ENCODE data around the gene MPZL1. TPM values are rescaled to one million over a fixed set of nuclear protein-coding genes. Genes with fewer than 3 reads are reported as not detected.
"Not testable (repeated sequence)": the region's sequence is repeated elsewhere in the genome, so short reads cannot be mapped to it uniquely, and the experiment has no call there.

The MPZL1 gene
- total RNA-seq, 1 donor from 2014 or later, result 183 TPM

DNA sequence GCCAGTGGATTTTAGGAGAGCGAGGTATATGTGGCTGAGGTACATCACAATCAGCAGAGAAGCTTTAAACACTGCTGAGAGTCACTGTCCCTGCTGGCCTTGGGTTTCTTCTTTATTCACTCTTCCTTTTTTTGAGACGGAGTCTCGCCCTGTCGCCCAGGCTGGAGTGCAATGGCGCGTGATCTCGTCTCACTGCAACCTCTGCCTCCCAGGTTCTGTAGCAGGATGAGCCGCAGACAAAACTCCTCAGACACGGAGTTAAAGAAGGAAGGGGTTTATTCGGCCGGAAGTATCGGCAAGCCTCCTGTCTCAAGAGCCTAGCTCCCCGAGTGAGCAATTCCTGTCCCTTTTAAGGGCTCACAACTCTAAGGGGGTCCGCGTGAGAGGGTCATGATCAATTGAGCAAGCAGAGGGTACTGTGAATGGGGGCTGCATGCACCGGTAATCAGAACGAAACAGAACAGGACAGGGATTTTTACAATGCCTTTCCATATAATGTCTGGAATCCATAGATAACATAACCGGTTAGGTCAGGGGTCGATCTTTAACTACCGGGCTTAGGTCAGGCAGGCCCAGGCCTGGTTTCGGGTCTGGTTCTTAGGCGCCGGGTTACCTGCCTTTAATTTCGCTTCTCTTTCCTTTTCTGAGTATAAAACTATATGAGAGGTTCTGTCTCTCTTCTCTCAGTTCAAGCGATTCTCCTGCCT is 1.9 kb upstream of the MPZL1 start:
- DNase-seq (ENCODE audit: low read depth), result not testable (repeated sequence)

DNA sequence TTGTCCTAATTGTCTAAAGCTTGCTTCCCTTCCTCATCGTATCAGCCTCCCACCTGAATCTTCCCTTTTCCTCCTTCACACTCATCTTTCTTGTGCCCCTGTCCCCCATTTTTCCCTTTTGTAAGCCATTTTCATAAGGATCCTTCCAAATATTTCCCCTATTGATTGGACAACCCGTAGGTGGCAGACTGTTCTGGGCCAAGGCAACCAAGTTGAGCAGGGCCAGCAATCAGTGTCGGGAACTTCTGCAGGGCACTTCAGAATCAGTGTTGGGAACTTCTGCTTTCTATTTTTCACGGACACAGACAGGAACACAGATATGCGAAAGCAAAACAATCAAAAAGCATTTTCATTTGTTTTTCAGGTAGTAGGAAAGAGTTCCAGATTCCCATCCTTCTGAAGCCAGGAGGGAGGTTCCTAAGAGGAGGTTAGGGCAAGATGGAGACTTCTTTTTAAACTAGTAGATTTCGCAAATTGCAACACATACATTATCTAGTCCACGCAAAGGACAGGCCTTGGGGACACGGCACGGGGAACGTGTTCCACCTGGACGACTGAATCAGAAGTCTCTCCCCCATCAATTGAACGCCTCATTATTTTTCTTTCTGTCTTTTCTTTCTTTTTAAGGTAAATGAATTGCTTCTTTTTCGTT is 691 bp upstream of the MPZL1 start:
- DNase-seq (ENCODE audit: low read depth), result peak; percentile 66

- peak; percentile 34 for DNase-seq (ENCODE audit: low read depth)
Observed at GRCh38 chr1:167722152-167722869, 529 bp downstream of the MPZL1 start.

DNA sequence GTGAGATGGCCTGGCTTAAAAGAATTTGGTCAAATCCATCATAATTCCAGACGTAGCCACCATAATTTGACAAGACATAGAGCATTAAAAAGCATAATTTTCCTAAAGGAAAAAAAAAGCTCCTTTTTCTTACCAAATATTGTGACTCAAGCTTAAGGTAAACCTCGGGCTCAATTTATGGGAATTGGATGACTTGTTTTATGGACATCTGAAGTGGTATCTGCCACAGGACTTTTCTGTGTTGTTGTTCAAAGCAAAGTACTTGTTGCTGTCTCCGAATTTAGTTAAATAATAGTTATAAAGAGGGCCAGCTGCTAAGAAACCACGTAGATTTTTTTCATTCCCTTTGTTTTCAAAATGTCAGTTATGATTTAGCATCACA is 1.1 kb downstream of the MPZL1 start:
- no peak for DNase-seq (ENCODE audit: low read depth)

DNA sequence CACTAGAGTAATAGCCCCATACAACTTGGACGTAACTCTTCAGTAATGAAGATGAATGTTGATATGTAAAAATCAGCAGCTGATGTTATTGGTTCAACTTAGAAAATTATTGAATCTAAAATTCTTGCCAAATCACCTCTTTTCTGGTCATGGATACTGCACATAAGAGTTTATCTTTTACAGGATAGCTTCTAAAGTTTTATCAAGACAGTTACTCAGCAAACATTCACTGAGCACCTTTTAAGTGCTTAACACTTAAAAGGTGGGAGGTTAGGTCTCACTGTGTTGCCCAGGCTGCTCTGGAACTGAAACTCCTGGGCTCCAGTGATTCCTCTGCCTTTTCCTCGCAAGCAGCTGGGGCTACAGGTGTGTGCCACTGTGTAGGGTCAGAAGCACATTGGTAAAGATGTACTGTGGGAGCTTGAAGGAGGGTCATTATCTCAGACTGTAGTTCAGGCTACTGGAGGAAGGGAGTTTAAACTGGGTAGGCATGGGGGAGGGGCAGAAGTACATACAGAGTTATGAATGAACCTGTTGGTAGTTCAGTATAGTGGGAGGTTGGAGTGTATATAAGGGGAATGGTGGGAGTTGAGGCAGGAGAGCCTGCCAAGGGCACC is 2.0 kb downstream of the MPZL1 start:
- DNase-seq (ENCODE audit: low read depth), result no peak

GRCh38 chr1:167726008-167726407 is 4.2 kb downstream of the MPZL1 start:
- DNase-seq (ENCODE audit: low read depth), result no peak

DNA sequence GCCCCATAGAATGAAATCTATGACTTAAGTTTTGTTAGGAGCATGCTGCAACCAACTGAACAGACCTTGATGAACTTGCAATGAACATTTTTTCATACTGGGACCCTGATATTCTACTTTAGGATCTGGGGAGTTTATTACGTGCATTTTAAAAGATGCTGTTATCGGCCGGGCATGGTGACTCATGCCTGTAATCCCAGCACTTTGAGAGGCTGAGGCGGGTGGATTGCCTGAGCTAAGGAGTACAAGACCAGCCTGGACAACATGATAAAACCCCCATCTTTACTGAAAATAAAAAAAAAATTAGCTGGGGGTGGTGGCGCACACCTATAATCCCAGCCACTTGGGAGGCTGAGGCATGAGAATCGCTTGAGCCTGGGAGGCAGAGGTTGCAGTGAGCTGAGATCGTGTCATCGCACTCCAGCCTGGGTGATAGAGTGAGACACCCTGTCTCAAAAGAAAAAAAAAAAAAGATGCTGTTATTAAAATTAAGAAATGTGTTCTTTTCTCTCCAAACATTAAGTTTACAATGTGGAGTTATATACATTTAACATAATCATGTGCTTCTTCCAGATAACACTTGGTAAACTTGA is 7.1 kb downstream of the MPZL1 start:
- no peak for DNase-seq (ENCODE audit: low read depth)

- no peak for DNase-seq (ENCODE audit: low read depth)
Observed at GRCh38 chr1:167734227-167734626, 12.4 kb downstream of the MPZL1 start.

GRCh38 chr1:167734841-167735240 is 13.1 kb downstream of the MPZL1 start:
- no peak for DNase-seq (ENCODE audit: low read depth)

DNA sequence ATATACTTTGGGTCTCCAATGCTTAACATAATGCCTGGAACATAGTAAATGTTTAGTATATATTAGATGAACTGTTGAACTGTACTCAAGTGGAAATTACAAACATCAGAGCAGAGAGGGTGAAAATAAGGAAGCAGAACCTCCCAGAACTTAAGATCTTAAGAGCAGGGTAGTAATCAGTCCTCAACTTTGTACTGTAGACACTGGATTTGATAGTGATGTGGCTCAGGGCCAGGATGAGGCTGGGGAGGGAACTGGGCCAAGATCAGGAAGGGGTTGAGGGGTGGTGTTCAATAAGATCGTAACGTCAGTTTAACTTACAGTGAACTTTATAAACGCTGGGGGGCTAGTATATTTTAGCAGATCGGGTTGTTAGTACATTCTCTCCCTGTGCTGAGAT is 15.4 kb downstream of the MPZL1 start:
- no peak for DNase-seq (ENCODE audit: low read depth)

- no peak for DNase-seq (ENCODE audit: low read depth)
Observed at GRCh38 chr1:167738158-167738557, 16.4 kb downstream of the MPZL1 start.

DNA sequence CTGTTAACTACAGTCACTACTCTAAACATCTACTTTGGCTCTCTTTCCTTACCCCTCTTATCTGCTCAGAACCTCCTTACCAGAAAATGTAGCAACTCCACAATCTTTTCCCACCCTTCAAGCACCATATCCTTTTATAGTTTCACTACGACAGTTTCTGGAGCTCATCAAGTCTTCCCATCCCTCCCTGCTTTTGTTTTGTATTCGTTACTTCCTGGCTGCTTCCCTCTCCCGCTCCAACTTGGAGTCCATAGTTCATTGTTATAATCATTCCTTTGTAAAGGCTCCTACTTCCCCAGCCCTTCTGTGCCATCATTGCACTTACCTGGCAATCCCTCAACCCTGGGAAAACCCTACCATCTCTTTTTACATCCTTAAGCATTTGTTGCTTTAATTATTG is 18.0 kb downstream of the MPZL1 start:
- no peak for DNase-seq (ENCODE audit: low read depth)

DNA sequence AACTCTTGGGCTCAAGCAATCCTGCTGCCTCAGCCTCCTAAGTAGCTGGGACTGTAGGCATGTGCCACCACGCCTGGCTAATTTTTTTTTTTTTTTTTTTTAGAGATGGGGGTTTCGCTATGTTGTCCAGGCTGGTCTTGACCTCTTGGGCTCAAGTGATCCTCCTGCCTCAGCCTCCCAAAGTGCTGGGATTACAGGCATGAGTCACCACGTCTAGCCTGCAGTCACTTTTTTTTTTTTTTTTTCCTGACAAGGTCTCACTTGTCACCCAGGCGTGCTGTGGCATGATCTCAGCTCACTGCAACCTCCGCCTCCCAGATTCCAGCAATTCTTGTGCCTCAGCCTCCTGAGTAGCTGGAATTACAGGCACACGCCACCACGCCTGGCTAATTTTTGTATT is 19.3 kb downstream of the MPZL1 start:
- not testable (repeated sequence) for DNase-seq (ENCODE audit: low read depth)

DNA sequence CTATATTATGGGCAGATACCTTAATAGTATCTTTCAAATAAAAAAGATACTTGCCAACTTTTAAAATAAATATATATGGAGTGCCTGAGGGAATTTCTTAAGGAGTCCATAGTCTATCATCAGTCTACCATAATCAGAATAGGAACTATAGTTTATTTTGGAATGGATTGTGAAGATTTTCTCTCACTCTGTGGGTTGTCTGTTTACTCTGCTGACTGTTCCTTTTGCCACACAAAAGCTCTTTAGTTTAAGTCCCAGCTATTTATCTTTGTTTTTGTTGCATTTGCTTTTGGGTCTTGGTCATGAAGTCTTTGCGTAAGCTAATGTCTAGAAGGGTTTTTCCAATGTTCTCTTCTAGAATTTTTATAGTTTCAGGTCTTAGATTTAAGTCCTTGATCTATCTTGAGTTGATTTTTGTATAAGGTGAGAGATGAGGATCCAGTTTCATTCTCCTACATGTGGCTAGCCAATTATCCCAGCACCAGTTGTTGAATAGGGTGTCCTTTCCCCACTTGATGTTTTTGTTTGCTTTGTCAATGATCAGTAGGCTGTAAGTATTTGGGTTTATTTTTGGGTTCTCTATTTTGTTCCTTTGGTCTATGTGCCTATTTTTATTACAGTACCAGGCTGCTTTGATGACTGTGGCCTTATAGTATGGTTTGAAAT is 20.7 kb downstream of the MPZL1 start:
- DNase-seq (ENCODE audit: low read depth), result not testable (repeated sequence)

- DNase-seq (ENCODE audit: low read depth), result no peak
Observed at GRCh38 chr1:167744901-167745300, 23.1 kb downstream of the MPZL1 start.

DNA sequence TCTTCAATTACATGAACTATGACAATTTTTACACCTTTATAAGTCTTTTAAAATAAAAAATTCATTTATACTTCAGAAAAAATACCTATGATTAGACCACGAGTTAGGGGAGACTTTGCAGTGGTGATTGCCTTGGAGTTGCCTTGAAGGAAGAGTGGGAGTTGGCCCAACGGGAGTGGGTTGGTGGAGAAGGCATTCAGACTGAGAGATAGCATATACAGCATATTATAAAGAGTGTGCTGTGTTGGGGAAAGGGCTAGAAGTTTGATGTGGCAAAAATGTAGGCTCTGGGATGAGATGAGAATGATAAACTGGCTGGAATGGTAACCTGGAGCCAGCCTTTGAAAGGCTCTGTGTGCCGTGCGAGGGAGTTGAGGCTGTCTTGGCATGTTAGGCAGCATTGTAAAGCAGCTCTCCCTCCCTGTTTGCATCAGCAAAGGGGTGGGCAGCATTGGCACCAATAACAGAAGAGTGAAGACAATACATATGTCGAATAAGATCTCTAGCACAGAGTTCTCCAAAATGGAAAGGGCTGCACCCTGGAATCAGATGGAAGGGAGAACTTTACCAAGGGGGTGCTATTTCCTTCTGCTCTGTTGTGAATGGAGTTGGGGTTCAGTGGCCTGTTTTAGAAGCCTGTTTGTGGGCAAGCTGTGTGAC is 24.4 kb downstream of the MPZL1 start:
- DNase-seq (ENCODE audit: low read depth), result no peak

DNA sequence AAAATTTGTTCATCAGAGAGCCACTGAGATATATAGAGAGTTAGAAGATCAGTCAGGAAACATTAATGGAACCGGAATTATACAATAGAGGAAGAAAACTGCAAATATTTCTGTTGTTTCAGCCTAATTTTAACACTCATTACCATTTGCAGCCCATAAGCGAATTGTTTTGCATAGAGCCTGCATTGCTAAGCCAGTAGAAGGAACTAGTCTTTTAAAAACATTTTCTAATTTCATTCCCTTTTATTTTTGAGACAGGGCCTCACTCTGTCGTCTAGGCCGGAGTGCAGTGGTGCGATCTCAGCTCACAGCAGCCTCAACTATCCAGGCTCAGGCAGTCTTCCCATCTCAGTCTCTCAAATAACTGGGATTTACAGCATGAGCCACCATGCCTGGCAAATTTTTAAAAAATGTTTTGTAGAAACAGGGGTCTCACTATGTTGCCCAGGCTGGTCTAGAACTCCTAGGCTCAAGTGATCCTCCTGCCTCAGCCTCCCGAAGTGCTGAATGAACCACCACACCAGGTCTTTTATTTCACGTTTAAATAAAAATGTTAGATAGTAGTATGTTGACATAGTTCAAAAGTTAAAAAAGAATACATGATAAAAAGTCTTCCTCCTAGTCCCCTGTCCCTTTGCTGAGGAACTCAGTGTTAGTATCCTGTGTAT is 25.3 kb downstream of the MPZL1 start:
- DNase-seq (ENCODE audit: low read depth), result no peak

- DNase-seq (ENCODE audit: low read depth), result no peak
Observed at GRCh38 chr1:167747988-167748387, 26.2 kb downstream of the MPZL1 start.

- no peak for DNase-seq (ENCODE audit: low read depth)
Observed at GRCh38 chr1:167748906-167749305, 27.1 kb downstream of the MPZL1 start.

DNA sequence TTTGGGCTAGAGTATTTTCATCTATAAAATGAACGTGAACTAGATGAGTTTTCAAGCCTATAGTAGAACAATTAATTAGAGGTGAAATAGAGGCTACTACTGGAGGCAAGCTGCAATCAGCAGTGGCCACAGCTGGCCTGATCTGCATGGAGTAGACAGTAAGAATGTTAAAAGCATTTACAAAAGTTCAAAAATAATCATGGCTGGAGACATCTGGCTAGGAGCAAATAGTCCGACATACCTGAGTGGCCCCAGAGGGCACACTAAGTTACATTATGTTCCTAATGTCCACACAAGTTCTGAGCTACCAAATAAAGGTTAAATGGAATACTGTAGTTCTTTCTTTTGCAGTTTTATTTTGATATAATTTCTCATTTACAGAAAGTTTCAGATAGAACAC is 28.0 kb downstream of the MPZL1 start:
- no peak for DNase-seq (ENCODE audit: low read depth)

DNA sequence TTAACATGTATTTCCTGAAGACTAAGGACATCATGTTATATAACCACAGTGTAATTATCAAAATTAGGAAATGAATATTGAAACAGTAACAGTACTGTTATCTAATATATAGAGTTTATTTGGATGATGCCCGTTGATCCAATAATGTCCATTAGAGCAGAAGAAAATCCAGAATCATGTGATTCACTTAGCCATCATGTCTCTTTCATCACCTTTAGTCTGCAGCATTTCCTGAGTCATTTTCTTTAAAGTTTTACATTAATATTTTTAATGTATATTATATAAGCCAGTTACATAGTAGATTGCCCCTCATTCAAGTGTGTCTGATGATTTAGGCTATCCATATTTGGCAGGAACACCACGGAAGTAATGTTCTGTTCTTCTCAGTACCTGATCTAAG is 28.9 kb downstream of the MPZL1 start:
- no peak for DNase-seq (ENCODE audit: low read depth)

Measured in renal cortical epithelial cell (primary cell).